Motor neuron (in vitro differentiated cells): ENCODE measurements around the gene SLC1A4. TPM values are rescaled to one million over a fixed set of nuclear protein-coding genes. Genes with fewer than 3 reads are reported as not detected.
A peak's percentile ranks its signal among the peaks of the same experiment; 100 is the strongest.

Experiments
- ATAC-seq, 8 experiments: fragments of 200-7000 bp; cut with Tn5 transposase; replicated peaks in 6 of 8; 2 replicates each; pipeline ENCODE4 v1.8.0; 2021; ENCODE audit warnings: mild to moderate bottlenecking in 8 of 8, moderate library complexity in 8 of 8
- H3K27ac ChIP-seq, 2 donors: fragments of 250-450 bp; sonication (Bioruptor Pico); 2 replicates each; pipeline ENCODE4 v1.9.0; 2021; ENCODE audit warnings: antibody characterized with exemption in 2 of 2, mild to moderate bottlenecking in 2 of 2, moderate library complexity in 1 of 2
- H3K4me1 ChIP-seq, 2 donors: fragments of 250-450 bp; sonication (Bioruptor Pico); replicated peaks in 1 of 2; 2 replicates each; pipeline ENCODE4 v1.6.1; 2021; ENCODE audit warnings: antibody characterized with exemption in 2 of 2, mild to moderate bottlenecking in 2 of 2, moderate library complexity in 1 of 2
- H3K4me3 ChIP-seq, 5 donors: fragments of 250-450 bp; sonication (Bioruptor Pico); 2 replicates each; pipeline ENCODE4 v1.9.0; 2021; ENCODE audit warnings: antibody characterized with exemption in 5 of 5, mild to moderate bottlenecking in 5 of 5, moderate library complexity in 4 of 5
- WGBS, 10 experiments: fragments of 450-650 bp; shearing (Covaris generic); methylation state at CpG; one replicate each; pipeline ENCODE4 v1.0.0; 2022; 5-methylcytosine and 5-hydroxymethylcytosine counted together
- in situ Hi-C, 9 experiments: fragments of 400-800 bp; cut with MboI; loops; one replicate each; pipeline ENCODE4 v1.15.0; 2021; ENCODE audit warnings: low sequenced_read_pairs in 9 of 9, low pct_unique_long_range_greater_than_20kb in 2 of 9; ENCODE audit not compliant: unreplicated experiment in 9 of 9
- total RNA-seq, 8 experiments: library from RNA; unstranded; fragments of 300-600 nt; gene quantifications; 2 replicates each; pipeline versions ENCODE4 v1.2.3 to v1.2.4, GENCODE V29; 2022

Gene SLC1A4
- total RNA-seq, result 10 to 100 TPM in 5 of 8 experiments, 1 to 10 TPM in 3; 3.3 to 59.0 (median 23.3) TPM

DNA sequence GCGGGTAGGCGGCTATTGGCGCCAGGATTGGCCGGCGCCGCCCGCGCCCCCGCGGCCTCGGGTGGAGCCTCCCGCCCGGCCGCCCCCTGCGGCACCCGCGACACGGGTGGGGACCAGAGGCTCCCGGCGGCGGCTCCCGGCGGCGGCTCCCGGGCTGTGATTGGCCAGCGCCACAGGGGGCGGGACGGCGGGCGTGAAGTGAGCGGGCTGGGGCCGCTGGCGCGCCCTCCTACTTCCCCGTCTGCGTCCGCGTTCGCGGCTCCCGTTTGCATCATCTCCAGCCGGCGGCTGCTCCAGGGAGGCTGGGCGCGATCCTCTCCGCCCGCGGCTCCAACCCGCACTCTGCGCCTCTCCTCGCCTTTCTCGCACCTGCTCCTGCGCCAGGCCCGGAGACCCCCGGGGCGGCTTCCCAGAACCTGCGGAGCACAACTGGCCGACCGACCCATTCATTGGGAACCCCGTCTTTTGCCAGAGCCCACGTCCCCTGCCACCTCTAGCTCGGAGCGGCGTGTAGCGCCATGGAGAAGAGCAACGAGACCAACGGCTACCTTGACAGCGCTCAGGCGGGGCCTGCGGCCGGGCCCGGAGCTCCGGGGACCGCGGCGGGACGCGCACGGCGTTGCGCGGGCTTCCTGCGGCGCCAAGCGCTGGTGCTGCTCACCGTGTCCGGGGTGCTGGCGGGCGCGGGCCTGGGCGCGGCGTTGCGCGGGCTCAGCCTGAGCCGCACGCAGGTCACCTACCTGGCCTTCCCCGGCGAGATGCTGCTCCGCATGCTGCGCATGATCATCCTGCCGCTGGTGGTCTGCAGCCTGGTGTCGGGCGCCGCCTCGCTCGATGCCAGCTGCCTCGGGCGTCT lies at the start of gene SLC1A4:
SLC1A4 (plus strand) TSS at position 274 of the 856 bp plus-strand sequence; CDS start at position 519, 245 bp downstream.
- in situ Hi-C loops, result no loop called here
- WGBS, 10 experiments, result 0 to 20% (median 2%) methylated on average over 1 to 24 of the region's 109 CpGs; no CpG with 5 or more reads in 4 of the 10 experiments
- ATAC-seq, result peak; percentile 84 to 93 (median 88)
- H3K4me1 ChIP-seq, result peaks cover 31 to 39% of the 10 kb centered on the region in 2 donors
- peak within 1 kb of the TSS; percentile 85 to 96 for H3K27ac ChIP-seq
- peak within 1 kb of the TSS; percentile 56 to 91 (median 75) for H3K4me3 ChIP-seq

DNA sequence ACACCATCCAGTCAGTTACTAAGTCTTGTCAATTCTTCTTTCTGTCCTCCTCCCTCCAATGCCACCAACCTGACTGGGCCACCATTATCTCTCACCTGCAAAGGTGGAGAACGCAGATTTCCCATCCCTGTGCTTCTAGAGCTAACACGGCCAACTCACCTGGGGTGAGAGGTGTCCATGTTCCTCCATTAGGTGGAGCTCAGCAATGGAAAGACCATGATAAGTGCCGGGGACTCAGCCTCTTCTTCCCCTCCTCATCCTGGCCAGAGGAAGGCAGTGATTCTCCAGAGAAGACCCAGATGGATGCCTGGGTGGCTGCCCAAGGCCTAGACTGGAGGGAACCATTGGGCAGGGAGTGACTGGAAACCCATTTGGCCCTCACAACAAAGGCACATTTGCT lies 48.1 kb upstream of the SLC1A4 start:
- ATAC-seq, result no peak
- in situ Hi-C loops, result no loop called here
- H3K4me1 ChIP-seq, result no peaks in the 10 kb centered on the region
- H3K27ac ChIP-seq, result no peak overlapping the region
- H3K4me3 ChIP-seq, result no peak overlapping the region
- WGBS, 10 experiments, result 60 to 100% (median 90%) methylated on average over 1 to 3 of the region's 3 CpGs; no CpG with 5 or more reads in 6 of the 10 experiments

DNA sequence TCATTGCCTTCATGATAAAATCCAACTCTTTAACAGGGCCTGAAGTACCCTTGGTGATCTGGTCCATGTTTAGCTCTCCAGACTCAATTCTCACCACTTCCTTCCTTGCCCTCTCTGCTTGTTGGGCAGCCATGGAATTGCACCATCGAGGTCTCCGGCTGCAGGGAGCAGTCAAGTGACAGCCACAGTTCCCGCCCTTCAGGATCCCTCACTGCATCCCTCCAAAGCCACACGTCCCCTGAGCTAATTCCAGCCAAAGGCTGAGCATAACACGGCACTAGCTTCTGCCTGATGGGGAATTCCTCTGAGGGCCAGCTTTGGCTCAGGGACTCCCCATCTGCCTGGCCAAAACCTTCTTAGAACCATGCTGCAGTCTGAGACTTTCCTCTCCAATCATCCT lies 47.4 kb upstream of the SLC1A4 start:
- Histone ChIP-seq H3K27ac (no peak overlapping the region), H3K4me3 (no peak overlapping the region), H3K4me1 (no peaks in the 10 kb centered on the region)
- WGBS, 10 experiments, result 17 to 83% (median 69%) methylated on average over 1 to 5 of the region's 5 CpGs; no CpG with 5 or more reads in 5 of the 10 experiments
- in situ Hi-C loops, result no loop called here
- ATAC-seq, result no peak

DNA sequence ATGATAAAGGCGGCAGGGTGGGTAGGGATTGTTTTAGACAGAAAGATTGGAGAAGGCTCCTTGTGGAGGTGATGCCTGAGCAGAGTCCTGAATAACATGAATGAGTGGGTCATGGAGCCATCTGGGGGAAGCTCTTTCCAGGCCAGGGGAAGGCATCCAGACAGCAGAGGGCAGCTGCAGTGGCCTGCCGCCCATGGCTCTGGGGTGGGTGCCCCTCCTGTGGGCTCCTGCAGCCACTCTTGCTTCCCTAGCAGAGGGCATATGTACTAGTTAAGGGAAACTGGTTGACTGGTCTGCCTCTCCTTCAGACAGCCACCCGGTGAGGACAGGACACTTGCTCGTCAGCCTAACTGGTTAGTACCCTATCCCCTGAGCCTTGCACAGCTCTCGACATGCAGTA lies 46.5 kb upstream of the SLC1A4 start:
- Histone ChIP-seq H3K4me1 (no peaks in the 10 kb centered on the region), H3K27ac (no peak overlapping the region), H3K4me3 (no peak overlapping the region)
- 89 to 100% (median 98%) methylated on average over 3 of the region's 5 CpGs; no CpG with 5 or more reads in 6 of the 10 experiments for WGBS, 10 experiments
- ATAC-seq, result peak in 1 of 8 experiments; percentile 33
- in situ Hi-C loops, result no loop called here

DNA sequence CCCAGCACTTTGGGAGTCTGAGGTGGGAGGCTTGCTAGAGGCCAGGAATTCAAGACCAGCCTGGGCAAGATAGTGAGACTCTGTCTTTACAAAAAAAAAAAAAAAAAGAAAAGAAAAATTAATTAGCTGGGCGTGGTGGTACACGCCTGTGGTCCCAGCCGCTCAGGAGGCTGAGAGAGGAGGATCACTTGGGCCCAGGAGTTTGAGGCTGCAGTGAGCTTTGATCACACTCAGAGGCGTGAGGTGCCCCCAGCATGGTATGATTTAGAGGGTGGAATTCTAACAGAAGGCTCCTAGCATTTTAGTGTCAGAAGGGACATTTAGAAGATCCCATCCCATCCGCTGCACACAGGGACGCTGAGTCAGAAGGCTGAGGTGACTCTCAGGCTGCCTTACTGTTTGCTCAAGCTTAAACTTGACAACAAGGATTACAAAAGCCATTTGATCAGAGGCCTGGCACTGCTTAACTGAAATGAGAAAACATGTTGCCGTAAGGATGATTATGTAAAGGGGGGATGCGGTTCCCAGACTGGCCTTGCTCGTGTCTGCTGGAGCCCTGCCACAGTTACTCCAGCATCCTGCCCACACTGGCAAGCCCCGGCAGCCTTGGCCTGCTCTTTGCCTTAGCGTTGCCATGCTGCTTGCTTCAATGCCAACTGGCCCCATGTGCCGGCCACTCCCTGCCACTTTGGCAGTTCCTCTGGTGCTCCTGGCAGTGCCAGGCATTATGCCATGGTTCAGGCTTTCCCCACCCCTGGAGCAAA lies 45.6 kb upstream of the SLC1A4 start:
- WGBS, 10 experiments, result 0 to 96% (median 86%) methylated on average over 2 to 10 of the region's 12 CpGs; no CpG with 5 or more reads in 3 of the 10 experiments
- peak in 1 of 8 experiments; percentile 55 for ATAC-seq
- H3K4me3 ChIP-seq, result no peak overlapping the region
- in situ Hi-C loops, result no loop called here
- H3K4me1 ChIP-seq, result no peaks in the 10 kb centered on the region
- H3K27ac ChIP-seq, result no peak overlapping the region

DNA sequence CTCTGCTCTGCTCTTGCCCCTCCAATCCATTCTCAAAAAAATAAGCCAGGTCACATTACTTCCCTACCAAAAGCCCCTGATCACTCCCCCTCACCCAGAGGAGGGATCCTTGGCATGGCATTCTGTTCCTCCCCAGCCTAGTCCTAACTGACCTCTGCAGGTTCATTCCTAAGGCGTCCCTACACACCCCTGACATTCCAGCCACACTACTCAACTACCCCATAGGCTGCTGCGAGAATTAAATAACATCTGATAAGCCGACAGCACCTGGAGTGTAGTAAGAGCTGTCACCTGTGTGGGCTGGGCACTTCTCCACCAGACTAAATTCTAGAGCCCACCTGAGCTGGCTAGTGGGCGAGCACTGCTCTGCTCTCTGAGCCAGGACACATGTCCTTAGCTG lies 44.7 kb upstream of the SLC1A4 start:
- Histone ChIP-seq H3K27ac (no peak overlapping the region), H3K4me1 (no peaks in the 10 kb centered on the region), H3K4me3 (no peak overlapping the region)
- no peak for ATAC-seq
- in situ Hi-C loops, result no loop called here
- WGBS, 10 experiments, result 20 to 100% (median 83%) methylated on average over 1 of the region's 4 CpGs; no CpG with 5 or more reads in 7 of the 10 experiments

DNA sequence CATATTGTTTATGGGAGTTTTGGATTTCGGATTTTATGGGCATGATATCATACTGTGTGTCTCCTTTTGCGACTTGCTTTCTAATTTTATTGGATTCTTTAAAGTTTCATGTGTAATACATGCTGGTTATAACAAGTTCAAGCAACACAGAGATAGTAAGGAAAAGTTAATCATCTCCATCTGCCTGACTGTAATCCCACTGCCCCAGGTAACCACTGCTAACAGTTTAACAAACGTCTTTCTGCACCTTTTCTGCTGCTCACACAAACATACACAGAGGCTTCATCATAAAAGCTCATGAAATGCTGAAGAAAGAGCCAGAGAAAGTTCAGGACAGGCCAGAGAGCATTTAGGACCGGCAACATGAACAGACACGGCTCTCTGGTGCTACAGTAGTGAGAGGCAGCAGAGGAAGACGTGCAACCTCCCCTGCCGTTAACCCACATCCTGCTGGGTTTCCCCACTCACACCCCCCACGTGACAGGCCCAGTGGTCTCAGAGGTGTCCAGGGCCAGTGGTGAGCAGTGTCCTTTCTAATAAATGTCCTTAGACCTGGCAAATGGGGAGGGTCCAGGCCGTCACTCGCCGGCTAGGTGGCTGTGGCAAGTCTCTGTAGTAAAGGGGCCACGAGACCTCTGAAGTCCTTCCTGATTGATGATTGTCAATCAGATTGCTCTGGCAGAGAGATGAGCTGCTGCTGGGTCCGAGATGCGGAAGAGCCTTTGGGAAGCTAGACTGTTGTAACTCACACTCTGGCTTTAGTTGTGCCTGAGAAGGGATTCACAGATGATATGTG lies 43.0 kb upstream of the SLC1A4 start:
- Histone ChIP-seq H3K27ac (no peak overlapping the region), H3K4me1 (no peaks in the 10 kb centered on the region), H3K4me3 (no peak overlapping the region)
- in situ Hi-C loops, result no loop called here
- 14 to 86% (median 66%) methylated on average over 1 to 9 of the region's 14 CpGs; no CpG with 5 or more reads in 1 of the 10 experiments for WGBS, 10 experiments
- no peak for ATAC-seq

DNA sequence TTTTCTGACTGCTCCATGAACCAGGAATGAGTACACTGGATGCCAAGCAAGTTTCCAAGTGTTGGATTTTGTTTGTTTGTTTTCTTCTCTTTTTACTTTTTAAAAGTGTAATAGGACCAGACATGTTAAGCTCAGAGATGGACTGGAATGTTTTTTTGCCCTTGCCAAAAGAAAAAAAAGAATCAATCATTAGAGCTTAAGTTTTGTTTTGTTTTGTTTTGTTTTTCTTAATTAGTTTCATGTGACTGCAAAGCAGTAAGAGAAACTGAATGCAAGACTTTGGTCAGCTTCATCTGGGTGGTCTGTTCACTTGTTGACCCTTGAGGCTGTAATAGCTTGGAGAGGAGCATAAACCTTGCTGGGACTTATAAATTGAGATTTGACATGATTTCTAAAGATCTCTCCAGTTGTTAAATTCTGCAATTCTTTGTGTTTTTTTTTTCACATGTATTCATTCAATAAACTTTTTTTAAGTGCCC lies 42.4 kb upstream of the SLC1A4 start:
- in situ Hi-C loops, result no loop called here
- no peak for ATAC-seq

DNA sequence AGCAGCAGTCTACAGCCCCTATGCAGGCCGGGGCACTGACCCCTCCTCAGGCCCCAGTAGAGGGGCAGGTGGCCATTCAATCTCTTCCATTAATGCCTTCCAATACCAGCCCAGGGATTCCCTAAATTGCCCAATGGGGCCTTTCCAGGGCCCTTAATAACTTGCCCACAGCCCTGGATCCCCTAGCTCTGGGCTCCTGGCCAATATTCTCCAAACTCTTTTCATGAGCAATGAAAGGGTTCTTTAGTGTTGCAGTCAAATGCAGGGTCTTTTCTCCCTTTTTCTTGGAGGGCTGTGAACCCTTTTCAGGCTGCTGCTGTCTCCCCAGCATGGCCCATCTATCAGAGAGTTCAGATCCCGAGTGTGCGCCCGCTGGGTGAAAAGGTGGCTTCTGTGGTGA lies 41.3 kb upstream of the SLC1A4 start:
- Histone ChIP-seq H3K4me1 (no peaks in the 10 kb centered on the region), H3K4me3 (no peak overlapping the region), H3K27ac (no peak overlapping the region)
- in situ Hi-C loops, result no loop called here
- peak in 3 of 8 experiments; percentile 52 to 81 (median 78) for ATAC-seq
- 40 to 100% (median 92%) methylated on average over 1 to 4 of the region's 4 CpGs; no CpG with 5 or more reads in 2 of the 10 experiments for WGBS, 10 experiments

More for the DNA sequence above, 42.4 kb upstream of the SLC1A4 start:
- Histone ChIP-seq H3K4me1 (no peaks in the 10 kb centered on the region), H3K4me3 (no peak overlapping the region), H3K27ac (no peak overlapping the region)

DNA sequence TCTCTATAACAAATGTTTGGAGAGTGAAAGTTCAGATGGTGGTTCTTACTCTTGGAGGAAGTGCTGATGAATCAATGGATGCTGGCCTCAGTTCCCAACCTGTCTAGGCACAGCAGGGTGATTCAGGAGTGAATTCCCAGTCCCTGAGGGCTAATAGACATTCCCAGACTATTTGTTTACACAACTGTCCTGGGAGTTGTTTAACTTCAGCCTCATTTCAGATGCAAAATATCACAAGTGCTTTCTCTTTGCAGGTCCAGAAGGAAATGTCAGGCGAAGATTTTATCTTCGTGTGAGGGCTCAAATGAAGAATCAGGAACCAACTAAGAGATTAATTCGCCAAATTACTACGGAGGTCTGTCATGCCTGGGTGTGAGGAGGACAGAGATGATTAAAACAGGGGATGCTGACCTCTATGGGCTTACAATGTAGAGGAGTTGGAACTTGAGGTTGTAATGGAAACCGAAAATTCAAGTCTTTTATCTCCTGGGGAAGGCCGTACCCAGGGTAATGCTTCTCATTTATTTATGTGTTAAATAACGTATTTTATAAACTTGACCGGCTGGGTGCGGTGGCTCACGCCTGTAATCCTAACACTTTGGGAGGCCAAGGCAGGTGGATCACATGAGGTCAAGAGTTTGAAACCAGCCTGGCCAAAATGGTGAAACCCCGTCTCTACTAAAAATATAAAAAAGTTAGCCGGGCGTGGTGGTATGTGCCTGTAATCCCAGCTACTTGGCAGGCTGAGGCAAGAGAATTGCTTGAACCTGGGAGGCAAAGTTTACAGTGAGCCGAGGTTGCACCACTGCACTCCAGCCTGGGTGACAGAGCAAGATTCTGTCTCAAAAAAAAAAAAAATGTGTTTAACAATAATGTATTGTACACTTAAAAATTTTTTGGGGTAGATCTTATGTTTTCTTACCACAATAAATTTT lies 38.7 kb upstream of the SLC1A4 start:
- no peak overlapping the region for H3K27ac ChIP-seq
- H3K4me1 ChIP-seq, result peaks cover 2 to 3% of the 10 kb centered on the region in 2 donors
- H3K4me3 ChIP-seq, result no peak overlapping the region
- in situ Hi-C loops, result no loop called here
- ATAC-seq, result no peak
- 67 to 93% (median 83%) methylated on average over 2 to 13 of the region's 14 CpGs; no CpG with 5 or more reads in 2 of the 10 experiments for WGBS, 10 experiments

DNA sequence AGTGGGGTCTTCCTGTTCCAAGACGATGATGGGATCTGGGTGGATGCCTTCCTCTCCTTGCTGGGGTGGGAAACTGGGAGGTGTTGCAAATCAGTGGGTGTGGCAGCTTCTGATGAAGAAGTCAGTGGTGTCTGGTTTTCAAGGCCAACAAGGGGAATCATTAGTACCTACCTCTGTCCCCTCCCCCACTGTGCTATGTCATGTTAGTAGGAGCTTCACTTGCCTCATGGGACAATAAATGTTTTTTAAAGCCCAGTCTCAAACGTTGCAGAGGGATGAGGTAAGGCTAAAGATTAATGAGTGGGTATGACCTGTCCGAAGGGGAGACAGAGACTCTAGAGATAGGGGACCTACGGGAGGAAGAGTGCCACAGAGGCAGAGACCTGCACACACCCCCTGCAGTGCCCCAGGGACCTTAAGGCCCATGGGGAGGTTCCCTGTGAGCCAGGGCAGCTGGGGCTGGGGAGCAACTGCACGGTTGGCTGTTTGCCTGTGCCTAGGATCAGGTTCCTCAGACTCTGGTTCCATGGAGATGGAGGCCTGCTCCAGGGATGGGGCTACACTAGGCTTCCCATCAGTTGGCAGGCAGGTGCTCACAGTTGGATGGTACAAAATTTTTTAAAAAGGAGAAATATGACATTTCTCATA lies 37.8 kb upstream of the SLC1A4 start:
- in situ Hi-C loops, result no loop called here
- no peak overlapping the region for H3K27ac ChIP-seq
- H3K4me1 ChIP-seq, result peaks cover 2 to 3% of the 10 kb centered on the region in 2 donors
- 71 to 90% (median 80%) methylated on average over 1 to 4 of the region's 5 CpGs; no CpG with 5 or more reads in 7 of the 10 experiments for WGBS, 10 experiments
- ATAC-seq, result no peak
- H3K4me3 ChIP-seq, result no peak overlapping the region
